GM18873 (cell line): ENCODE measurements around the gene SSTR5.
"Not testable (repeated sequence)": the region's sequence is repeated elsewhere in the genome, so short reads cannot be mapped to it uniquely, and the experiment has no call there.

Experiments
- ATAC-seq: cut with Tn5 transposase; IDR thresholded peaks from one replicate; pipeline ENCODE4 v1.9.1; 2021; ENCODE audit warnings: mild to moderate bottlenecking, moderate library complexity, moderate number of reproducible peaks; ENCODE audit not compliant: unreplicated experiment, low FRiP score

The SSTR5 gene

GRCh38 chr16:1071561-1072225, 854 bp upstream of the SSTR5 start:
- no peak for ATAC-seq

- no peak for ATAC-seq
Measured at GRCh38 chr16:1073262-1073558, 663 bp downstream of the SSTR5 start.

GRCh38 chr16:1073566-1074378, 1.2 kb downstream of the SSTR5 start:
- no peak for ATAC-seq

GRCh38 chr16:1074379-1074649, 1.8 kb downstream of the SSTR5 start:
- ATAC-seq: no peak

GRCh38 chr16:1075546-1075945, 3.0 kb downstream of the SSTR5 start:
- ATAC-seq: no peak

- ATAC-seq: no peak
Measured at GRCh38 chr16:1076801-1077576, 4.4 kb downstream of the SSTR5 start.

GRCh38 chr16:1077877-1078578, 5.5 kb downstream of the SSTR5 start:
- ATAC-seq: no peak

- ATAC-seq: no peak
Measured at GRCh38 chr16:1078579-1079021, 6.1 kb downstream of the SSTR5 start.

- no peak for ATAC-seq
Measured at GRCh38 chr16:1079341-1079740, 6.8 kb downstream of the SSTR5 start.

GRCh38 chr16:1079786-1080525, 7.4 kb downstream of the SSTR5 start:
- no peak for ATAC-seq

- no peak for ATAC-seq
Measured at GRCh38 chr16:1080801-1081733, 8.5 kb downstream of the SSTR5 start.

- ATAC-seq: no peak
Measured at GRCh38 chr16:1081734-1082265, 9.3 kb downstream of the SSTR5 start.

GRCh38 chr16:1082266-1082951, 9.9 kb downstream of the SSTR5 start:
- no peak for ATAC-seq

- ATAC-seq: no peak
Measured at GRCh38 chr16:1082952-1083675, 10.6 kb downstream of the SSTR5 start.

- ATAC-seq: no peak
Measured at GRCh38 chr16:1084971-1085370, 12.4 kb downstream of the SSTR5 start.

GRCh38 chr16:1086443-1086842, 13.9 kb downstream of the SSTR5 start:
- ATAC-seq: not testable (repeated sequence)

GRCh38 chr16:1088295-1089170, 16.0 kb downstream of the SSTR5 start:
- no peak for ATAC-seq
